ENCODE data around the gene TEX14. TPM values are rescaled to one million over a fixed set of nuclear protein-coding genes. Genes with fewer than 3 reads are reported as not detected.

The TEX14 gene
- total RNA-seq, 1 donor from 2014 or later = not detected

DNA sequence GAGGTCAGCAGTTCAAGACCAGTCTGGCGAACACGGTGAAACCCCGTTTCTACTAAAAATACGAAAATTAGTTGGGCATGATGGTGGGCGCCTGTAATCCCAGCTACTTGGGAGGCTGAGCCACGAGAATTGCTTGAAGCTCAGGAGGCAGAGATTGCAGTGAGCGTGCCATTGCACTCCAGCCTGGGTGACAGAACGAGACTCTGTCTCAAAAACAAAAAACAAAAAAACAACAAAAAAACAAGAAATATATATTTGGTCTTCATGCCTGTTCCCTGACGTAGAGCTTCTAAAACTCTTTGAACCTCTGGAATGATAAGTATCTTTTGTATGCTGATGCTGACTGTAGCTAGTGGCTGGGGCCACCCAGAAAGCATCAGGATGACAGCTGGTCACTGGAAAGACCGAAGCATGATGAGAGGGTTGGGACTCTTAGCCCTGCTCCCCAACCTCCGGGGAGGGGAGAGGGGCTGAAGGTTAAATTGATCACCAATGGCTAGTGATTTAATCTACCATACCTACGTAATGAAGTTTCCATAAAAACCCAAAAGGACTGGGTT, 54.8 kb downstream of the TEX14 start:
- intact Hi-C loops (cut with DNase I) = no loop called here
- no peak overlapping the region for H3K4me3 ChIP-seq
- H3K36me3 ChIP-seq = no peaks in the 10 kb centered on the region
- no peaks in the 10 kb centered on the region for H3K9me3 ChIP-seq
- H3K27me3 ChIP-seq = no peaks in the 10 kb centered on the region
- no peak for DNase-seq (ENCODE audit: extremely low spot score in 2 of 2)
- peaks cover 5% of the 10 kb centered on the region for H3K4me1 ChIP-seq
- TF ChIP-seq CTCF (IDR thresholded peaks at IDR 0.05) (no peak), POLR2A (IDR thresholded peaks at IDR 0.05) (no peak), POLR2AphosphoS5 (IDR thresholded peaks at IDR 0.05; ENCODE audit: insufficient read depth in 1 of 2, low read depth in 1 of 2) (no peak)
- H3K27ac ChIP-seq = no peak overlapping the region

DNA sequence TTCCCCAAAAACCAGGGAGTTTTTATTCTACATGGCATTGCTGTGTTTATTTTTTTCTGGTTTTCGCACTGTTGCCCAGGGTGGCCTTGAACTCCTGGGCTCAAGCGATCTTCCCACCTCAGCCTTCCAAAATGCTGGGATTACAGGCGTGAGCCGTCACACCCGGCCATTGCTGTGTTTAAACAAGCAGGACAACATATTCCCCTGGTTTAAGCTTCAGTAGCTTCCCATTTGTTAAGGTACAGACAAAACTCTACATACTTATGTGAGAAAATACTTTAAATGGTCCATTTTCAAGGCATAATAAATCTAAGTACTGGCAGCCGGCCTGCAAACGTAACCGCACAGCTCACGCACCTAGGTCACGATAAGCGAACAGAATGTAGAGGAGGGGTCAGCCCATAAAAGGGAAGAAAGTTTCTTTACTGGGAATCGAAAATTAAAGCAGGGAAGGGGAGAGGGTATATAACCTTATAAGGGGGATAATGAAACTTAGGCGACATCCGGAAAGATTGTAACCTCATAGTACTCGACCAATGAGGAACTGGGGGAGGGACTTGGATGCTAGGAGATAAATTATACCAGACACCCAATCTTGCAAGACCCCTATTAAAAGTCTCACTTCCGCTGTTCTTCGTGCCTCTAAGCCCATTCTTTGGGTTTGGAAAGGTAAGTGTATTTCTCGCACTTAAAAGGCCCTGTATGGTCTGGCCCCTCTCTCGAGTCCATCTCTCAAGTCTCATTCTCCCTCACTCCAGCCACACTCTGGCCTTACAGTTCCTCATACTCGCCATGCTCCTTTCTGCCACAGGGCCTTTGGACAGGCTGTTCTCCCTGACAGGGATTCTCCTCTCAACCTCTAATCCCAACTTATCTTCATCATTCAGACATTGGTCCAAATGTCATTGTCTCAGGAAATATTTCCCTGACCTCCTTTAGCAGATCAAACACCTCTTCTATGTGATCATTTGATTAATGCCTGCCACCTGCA, 59.2 kb downstream of the TEX14 start:
- DNase-seq (ENCODE audit: extremely low spot score in 2 of 2) = no peak
- Histone ChIP-seq H3K4me3 (peak overlapping the region; percentile 40 to 45), H3K4me1 (peaks cover 5% of the 10 kb centered on the region), H3K36me3 (no peaks in the 10 kb centered on the region), H3K9me3 (no peaks in the 10 kb centered on the region), H3K27me3 (no peaks in the 10 kb centered on the region), H3K27ac (peak overlapping the region; percentile 78)
- intact Hi-C loops (cut with DNase I) = loop anchor here (2.0 kb wide), 1 partner anchor 26 kb away; no protein-coding TSS in a partner anchor
- TF ChIP-seq POLR2AphosphoS5 (IDR thresholded peaks at IDR 0.05; ENCODE audit: insufficient read depth in 1 of 2, low read depth in 1 of 2) = no peak
- TF ChIP-seq POLR2A (IDR thresholded peaks at IDR 0.05) = no peak
- TF ChIP-seq CTCF (IDR thresholded peaks at IDR 0.05) = no peak

- intact Hi-C loops (cut with DNase I) = loop anchor here (2.0 kb wide), 1 partner anchor 27 kb away; no protein-coding TSS in a partner anchor
- peak overlapping the region; percentile 78 for H3K27ac ChIP-seq
- TF ChIP-seq POLR2A (IDR thresholded peaks at IDR 0.05) = peak in 1 of 2 donors; percentile 81
- no peak for TF ChIP-seq CTCF (IDR thresholded peaks at IDR 0.05)
- TF ChIP-seq POLR2AphosphoS5 (IDR thresholded peaks at IDR 0.05; ENCODE audit: insufficient read depth in 1 of 2, low read depth in 1 of 2) = peak; percentile 54 to 96
These were observed 60.1 kb downstream of the TEX14 start for GRCh38 chr17:58631523-58632323.

DNA sequence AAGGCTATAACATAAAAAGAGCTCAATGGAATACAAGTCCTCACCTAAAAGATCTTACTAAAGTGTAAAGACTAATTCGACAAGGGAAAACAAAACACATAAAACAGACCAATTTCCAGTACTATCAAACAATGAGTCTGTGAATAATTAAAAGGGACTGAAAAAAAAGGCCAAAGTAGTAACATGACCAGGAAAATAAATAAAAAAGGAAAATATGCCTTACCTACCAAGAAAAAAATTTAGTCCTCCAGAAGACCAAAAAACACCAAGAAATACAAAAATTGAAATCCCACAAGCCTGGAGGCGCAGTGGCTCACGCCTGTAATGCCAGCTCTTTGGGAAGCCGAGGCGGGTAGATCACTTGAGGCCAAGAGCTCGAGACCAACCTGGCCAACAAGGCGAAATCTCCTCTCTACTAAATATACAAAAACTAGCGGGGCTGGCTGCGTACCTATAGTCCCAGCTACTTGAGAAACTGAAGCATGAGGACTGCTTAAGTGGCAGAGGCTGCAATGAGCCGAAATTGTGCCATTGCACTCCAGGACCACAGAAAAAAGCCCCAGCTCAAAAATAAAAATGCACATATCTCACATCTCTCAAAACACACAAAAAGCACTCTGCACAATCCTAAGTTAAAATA, 60.8 kb downstream of the TEX14 start:
- Histone ChIP-seq H3K36me3 (no peaks in the 10 kb centered on the region), H3K9me3 (no peaks in the 10 kb centered on the region), H3K27ac (peak overlapping the region; percentile 78), H3K27me3 (no peaks in the 10 kb centered on the region), H3K4me3 (peak overlapping the region in 1 of 2 donors; percentile 40), H3K4me1 (peaks cover 5% of the 10 kb centered on the region)
- TF ChIP-seq CTCF (IDR thresholded peaks at IDR 0.05) (no peak), POLR2AphosphoS5 (IDR thresholded peaks at IDR 0.05; ENCODE audit: insufficient read depth in 1 of 2, low read depth in 1 of 2) (peak in 1 of 2 donors; percentile 30), POLR2A (IDR thresholded peaks at IDR 0.05) (no peak)
- intact Hi-C loops (cut with DNase I) = no loop called here
- DNase-seq (ENCODE audit: extremely low spot score in 2 of 2) = peak in 1 of 2 donors; percentile 89

More at GRCh38 chr17:58631523-58632323, 60.1 kb downstream of the TEX14 start:
- H3K4me3 ChIP-seq = peak overlapping the region; percentile 40 to 45
- H3K9me3 ChIP-seq = no peaks in the 10 kb centered on the region
- H3K36me3 ChIP-seq = no peaks in the 10 kb centered on the region
- no peaks in the 10 kb centered on the region for H3K27me3 ChIP-seq
- peaks cover 5% of the 10 kb centered on the region for H3K4me1 ChIP-seq
- peak in 1 of 2 donors; percentile 95 for DNase-seq (ENCODE audit: extremely low spot score in 2 of 2)
